Posterior cingulate gyrus (tissue), 11 donors: ENCODE data around the gene KIF15.
"Not testable (repeated sequence)": the region's sequence is repeated elsewhere in the genome, so short reads cannot be mapped to it uniquely, and the experiment has no call there.

Experiments
- DNase-seq, 10 donors: peaks; one replicate each; pipeline versions ENCODE4 v3.0.0 to v3.0.0-alpha.2; 2020 to 2021; ENCODE audit warnings: mixed read lengths in 3 of 10
- intact Hi-C: fragments of 100-400 bp; cut with DNase I; formaldehyde crosslinking; loops from one replicate; pipeline ENCODE4 v1.15.1; 2023

Gene KIF15

GRCh38 chr3:44821206-44821605, 59.6 kb downstream of the KIF15 start:
- intact Hi-C loops: not testable (repeated sequence)

GRCh38 chr3:44825264-44825925, 63.8 kb downstream of the KIF15 start:
- intact Hi-C loops: no loop called here
- DNase-seq: no peak

More at GRCh38 chr3:44821206-44821605, 59.6 kb downstream of the KIF15 start:
- DNase-seq: peak in 1 of 10 donors; percentile 75

- intact Hi-C loops: no loop called here
- no peak for DNase-seq
These were observed 65.6 kb downstream of the KIF15 start for GRCh38 chr3:44827196-44827595.

DNA sequence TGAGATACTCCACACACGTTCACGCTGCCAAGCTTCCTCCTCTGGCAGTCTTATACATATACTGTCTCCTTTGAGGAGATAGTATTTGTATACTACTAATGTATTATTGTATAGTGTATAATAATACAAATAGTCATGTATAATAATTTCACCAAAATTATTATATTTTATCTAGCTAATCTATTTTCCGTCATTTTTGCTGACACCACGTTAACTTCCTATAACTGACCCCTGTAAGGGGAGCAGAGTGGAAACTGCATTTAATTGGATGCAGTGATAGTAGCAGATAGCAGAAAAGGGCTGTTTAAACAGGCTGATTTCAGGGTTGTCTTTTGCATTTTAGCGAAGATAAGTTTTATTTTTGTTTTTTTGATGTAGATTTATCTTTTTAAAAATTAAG, 69.6 kb downstream of the KIF15 start:
- intact Hi-C loops: no loop called here
- DNase-seq: no peak

- intact Hi-C loops: no loop called here
- DNase-seq: no peak
These were observed 70.4 kb downstream of the KIF15 start for GRCh38 chr3:44832032-44832431.

DNA sequence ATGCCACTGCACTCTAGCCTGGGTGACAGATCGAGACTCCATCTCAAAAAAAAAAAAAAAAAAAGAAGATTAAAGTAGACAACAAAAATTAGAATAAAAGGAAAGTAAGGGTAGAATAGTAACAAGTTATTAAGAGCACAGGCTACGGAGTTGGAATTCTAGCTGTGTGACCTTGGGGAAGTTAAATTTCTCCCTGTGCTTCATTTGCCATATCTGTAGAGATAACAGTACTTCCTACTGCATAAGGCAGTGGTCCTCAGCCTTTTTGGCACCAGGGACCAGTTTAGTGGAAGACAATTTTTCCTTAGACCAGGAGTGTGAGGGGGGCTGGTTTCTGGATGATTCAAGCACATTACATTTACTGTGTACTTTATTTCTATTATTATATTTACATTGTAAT, 71.4 kb downstream of the KIF15 start:
- DNase-seq: no peak
- intact Hi-C loops: no loop called here

GRCh38 chr3:44833394-44833793, 71.8 kb downstream of the KIF15 start:
- no peak for DNase-seq
- intact Hi-C loops: no loop called here

- intact Hi-C loops: no loop called here
- DNase-seq: no peak
These were observed 74.1 kb downstream of the KIF15 start for GRCh38 chr3:44835684-44836083.

- DNase-seq: no peak
- intact Hi-C loops: no loop called here
These were observed 80.8 kb downstream of the KIF15 start for GRCh38 chr3:44842376-44842775.

GRCh38 chr3:44845528-44846520, 84.2 kb downstream of the KIF15 start:
- intact Hi-C loops: no loop called here
- DNase-seq: no peak

DNA sequence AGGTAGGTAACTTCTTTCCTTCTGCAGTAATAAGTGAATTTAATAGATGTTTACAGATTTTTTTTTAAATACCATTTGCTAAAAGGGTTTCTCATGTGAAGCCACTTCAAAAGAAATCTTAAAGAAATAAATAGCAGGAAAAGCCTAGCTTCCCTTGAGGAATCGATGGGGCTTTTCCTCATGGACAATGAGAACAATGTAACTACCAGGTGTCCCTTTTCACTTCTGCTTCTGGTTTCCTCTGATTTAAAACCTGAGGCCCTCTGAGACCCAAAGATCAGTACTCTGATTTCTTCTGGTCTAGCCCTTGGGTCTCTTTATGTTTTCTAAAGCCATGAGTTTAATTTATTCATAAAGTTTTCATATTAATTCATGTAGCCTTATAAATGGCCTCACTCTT, 87.0 kb downstream of the KIF15 start:
- intact Hi-C loops: no loop called here
- no peak for DNase-seq

DNA sequence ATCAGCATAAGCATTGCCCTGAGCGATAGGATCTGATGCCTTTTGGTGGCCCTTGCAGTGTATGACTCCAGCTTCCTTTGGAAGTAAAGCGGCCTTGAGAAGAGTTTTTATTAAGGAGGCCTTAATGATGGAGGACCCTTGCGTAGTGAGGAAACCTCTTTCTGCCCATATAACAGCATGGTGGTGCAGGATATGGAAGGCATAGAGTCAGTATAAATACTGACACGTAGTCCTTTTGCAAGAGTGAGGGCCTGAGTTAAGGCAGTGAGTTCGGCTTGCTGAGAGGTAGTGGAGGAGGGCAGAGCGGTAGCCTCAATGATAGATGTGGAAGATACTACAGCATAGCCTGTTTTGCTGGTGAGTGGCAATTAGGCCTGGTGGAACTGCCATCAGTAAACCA, 95.1 kb downstream of the KIF15 start:
- DNase-seq, intact Hi-C loops: not testable (repeated sequence)

DNA sequence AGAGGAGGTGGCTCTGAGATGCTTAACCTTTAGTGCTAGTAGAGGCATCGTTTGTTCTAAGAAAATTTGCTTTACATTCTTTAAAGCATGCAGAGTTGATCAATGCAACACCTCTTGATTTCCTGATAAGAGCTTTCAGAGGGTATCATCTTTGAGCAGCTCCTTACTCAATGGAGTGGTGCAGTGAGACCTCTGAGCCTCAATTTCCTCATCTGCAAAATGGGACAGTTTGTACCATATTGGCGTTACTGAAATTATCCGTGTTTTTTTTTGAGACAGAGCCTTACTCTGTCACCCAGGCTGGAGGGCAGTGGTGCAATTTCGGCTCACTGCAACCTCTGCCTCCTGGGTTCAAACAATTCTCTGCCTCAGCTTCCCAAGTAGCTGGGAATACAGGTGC, 98.5 kb downstream of the KIF15 start:
- intact Hi-C loops: loop anchor here (2.0 to 10.0 kb wide), 3 partner anchors 98 to 525 kb away; partner anchors contain the start of genes EXOSC7, KIAA1143, KIF15 and TCAIM
- no peak for DNase-seq

- DNase-seq: peak; percentile 84 to 99 (median 93)
- intact Hi-C loops: loop anchor here (2.0 to 10.0 kb wide), 3 partner anchors 99 to 527 kb away; partner anchors contain the start of genes EXOSC7, KIAA1143, KIF15 and TCAIM
These were observed 100.0 kb downstream of the KIF15 start, which contains the start of gene TMEM42 for GRCh38 chr3:44861412-44862225. Gene TMEM42 (plus strand): TSS chr3:44861912. CDS start chr3:44861925, 13 bp downstream.

- DNase-seq: peak in 1 of 10 donors; percentile 13
- intact Hi-C loops: loop anchor here (5.0 to 10.0 kb wide), 2 partner anchors 100 to 527 kb away; partner anchors contain the start of genes KIAA1143, KIF15 and TCAIM
These were observed 100.6 kb downstream of the KIF15 start for GRCh38 chr3:44862226-44862637.

DNA sequence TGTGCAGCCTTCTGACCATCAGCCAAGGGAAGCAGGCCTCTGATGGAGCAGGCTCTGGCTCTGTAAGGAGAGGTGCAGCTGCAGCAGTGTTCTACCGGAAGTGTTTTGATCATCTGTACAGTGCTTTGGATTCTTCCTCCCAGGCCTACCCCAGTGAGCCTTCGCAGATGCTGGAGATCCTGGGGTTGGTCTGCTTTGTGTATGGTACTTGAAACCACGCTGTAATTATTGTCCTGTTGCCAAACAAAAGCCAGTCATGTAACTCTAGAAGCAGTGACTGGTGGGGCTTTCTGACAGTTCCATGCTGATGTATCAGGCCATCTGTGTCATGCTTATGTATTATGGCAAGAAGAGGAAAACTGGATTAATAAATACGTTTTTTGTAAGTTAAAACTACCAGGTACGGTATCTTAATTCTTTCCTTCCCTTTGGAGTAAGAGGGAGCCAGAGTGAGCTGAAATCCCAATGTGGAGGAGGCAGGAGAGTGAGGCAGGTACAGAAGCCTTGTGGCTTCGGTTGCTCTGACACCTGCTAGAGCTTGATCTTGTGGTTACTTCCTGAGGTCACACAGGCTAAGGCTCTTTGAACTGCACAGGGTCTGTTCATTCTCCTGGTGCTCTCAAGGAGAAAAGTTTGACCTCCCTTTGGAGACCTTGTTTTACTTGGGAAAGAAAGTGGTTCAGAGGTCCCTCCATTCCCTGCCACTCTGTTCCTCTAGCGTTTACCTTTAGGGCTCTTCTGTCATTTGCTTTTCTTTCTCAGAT, 103.9 kb downstream of the KIF15 start:
- intact Hi-C loops: loop anchor here (10.0 kb wide), 1 partner anchor 531 kb away; the partner anchor contains the start of gene TCAIM
- DNase-seq: no peak

GRCh38 chr3:44867421-44868111, 106.0 kb downstream of the KIF15 start:
- DNase-seq: no peak
- intact Hi-C loops: loop anchor here (10.0 kb wide), 1 partner anchor 533 kb away; the partner anchor contains the start of gene TCAIM

- DNase-seq: no peak
- intact Hi-C loops: no loop called here
These were observed 108.9 kb downstream of the KIF15 start for GRCh38 chr3:44870375-44871061.
